Smooth muscle cell of the umbilical artery (primary cell): ENCODE data around the gene CFD. TPM values are rescaled to one million over a fixed set of nuclear protein-coding genes. Genes with fewer than 3 reads are reported as not detected.

Source experiments
- total RNA-seq: library from RNA; depleted of rRNA; stranded (reverse); fragments of >200 nt; gene quantifications from 2 replicates; pipeline ENCODE4 v1.2.3, GENCODE V29; 2014

CFD gene
- total RNA-seq, result 1.7 and 3.6 TPM in 2 replicates

DNA sequence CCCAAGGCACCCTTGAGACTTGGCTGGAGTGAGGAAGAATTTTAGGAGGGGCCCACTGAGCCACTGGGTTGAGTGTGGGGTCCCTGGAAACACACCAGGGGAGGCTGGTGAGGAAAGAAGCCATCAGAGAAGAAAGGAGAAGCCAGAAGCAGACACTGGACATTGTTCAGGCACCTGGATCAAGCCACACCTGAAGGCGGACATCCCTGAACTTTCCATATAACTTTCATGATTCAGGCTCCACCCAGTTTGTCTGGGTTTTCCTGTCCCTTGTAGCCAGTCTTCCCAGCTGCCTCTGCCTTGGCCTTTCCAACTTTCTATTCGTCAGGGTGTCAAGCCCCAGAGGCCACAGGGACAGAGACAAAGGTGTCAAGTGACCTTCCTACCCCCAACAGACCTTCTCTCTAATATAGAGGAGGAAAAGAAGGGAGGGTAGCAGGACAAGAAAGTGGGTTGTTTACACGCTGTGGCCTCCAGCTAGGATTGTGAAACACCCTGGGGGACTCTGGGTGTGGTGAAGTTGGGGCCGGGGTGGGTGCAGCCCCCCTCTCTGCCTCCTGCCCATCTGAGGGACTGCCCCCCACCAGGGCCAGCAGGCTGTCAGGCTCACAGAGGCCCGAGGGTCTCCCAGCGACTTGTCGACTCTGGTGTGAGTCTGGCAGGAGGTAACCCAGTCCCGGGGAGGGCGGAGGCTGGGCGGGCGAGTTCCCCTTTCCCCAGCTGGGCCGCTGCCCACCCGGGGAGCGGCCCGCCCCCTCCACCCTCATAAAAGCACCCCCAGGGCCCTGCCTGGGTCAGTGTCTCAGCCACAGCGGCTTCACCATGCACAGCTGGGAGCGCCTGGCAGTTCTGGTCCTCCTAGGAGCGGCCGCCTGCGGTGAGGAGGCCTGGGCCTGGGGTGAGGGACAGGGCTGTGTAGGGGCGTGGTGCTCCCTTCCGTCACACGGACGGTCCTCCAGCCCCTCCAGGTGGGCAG is at the start of gene CFD:
Gene CFD, plus strand, starts transcription at position 797 of the 976 bp plus-strand sequence. Its CDS starts 26 bp downstream, at position 823.

GRCh38 chr19:821825-822503 is 37.5 kb upstream of the CFD start, which contains the start of gene PLPPR3:
TSS of gene PLPPR3 (minus strand) at chr19:821955. CDS start at chr19:821559, 396 bp downstream.

DNA sequence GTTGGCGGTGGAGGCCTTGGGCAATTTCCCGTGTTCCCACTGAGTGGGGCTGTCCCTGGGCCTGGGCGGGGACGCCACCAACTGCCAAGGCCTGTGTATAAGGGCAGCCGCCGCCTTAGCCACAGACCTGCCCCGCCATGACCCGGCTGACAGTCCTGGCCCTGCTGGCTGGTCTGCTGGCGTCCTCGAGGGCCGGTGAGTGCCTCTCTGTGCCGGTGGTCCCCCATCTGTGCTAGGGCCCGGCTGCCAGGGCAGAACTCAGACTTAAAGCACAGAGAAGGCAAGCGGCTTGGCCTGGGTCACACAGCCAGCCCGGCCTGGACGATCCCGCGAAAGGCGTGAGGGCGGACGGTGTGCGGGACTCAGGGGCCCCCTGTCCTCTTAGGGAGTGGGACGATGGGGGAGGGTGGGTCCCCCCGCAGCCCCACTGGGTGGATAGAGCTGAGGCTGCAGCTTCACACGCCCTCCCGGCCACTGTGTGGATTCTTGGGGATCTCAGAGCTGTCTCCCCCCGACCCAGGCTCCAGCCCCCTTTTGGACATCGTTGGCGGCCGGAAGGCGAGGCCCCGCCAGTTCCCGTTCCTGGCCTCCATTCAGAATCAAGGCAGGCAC is 31.6 kb upstream of the CFD start, which contains the start of gene AZU1:
Gene AZU1, plus strand, starts transcription at position 128 of the 612 bp plus-strand sequence. Its CDS starts 10 bp downstream, at position 138.

GRCh38 chr19:840519-841206 is 18.8 kb upstream of the CFD start, which contains the start of gene PRTN3:
TSS of gene PRTN3 (plus strand) at chr19:840999. CDS start at chr19:841009, 10 bp downstream.

GRCh38 chr19:852136-853013 is 7.1 kb upstream of the CFD start, which contains the start of gene ELANE:
TSS of gene ELANE (plus strand) at chr19:852303. CDS start at chr19:852329, 26 bp downstream.

DNA sequence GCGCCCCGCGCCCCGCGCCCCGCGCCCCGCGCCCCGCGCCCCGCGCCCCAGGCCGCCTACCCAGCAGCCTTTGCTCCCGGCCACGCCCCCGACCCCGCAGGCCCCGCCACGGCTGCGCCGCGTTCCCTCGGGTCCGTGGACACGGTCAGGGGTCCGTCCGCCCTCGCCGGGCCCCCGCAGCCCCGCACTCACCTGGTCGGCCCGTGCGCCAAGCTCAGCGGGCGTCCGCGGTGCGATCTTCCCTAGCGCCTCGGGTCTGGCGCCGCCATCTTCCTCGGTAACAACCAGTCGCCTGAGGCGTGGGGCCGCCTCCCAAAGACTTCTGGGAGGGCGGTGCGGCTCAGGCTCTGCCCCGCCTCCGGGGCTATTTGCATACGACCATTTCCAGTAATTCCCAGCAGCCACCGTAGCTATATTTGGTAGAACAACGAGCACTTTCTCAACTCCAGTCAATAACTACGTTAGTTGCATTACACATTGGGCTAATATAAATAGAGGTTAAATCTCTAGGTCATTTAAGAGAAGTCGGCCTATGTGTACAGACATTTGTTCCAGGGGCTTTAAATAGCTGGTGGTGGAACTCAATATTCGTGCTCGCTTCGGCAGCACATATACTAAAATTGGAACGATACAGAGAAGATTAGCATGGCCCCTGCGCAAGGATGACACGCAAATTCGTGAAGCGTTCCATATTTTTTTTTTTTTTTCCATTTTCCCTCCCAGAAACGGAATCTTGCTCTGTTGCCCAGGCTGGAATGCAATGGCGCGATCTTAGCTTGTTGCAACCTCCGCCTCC is 33.6 kb downstream of the CFD start, which contains the start of the genes MED16 and RNU6-9:
Gene MED16, minus strand, starts transcription at position 294 of the 796 bp plus-strand sequence. CDS start 2,056 bp downstream, outside the sequence.
Gene RNU6-9, plus strand, starts transcription at position 591 of the 796 bp plus-strand sequence.

Other genes with a start within 250 kb of the CFD start
- 24.3 and 37.9 TPM in 2 replicates for gene POLRMT, start 226.1 kb upstream of the CFD start, total RNA-seq
- not detected in 2 replicates for gene FGF22, start 219.8 kb upstream of the CFD start, total RNA-seq
- 16.6 and 29.8 TPM in 2 replicates for gene RNF126, start 196.4 kb upstream of the CFD start, total RNA-seq
- gene FSTL3, start 183.3 kb upstream of the CFD start, total RNA-seq, result 189 and 372 TPM in 2 replicates
- not detected in 2 replicates for gene PRSS57, start 164.2 kb upstream of the CFD start, total RNA-seq
- 0.28 and 0.89 TPM in 2 replicates for gene PALM, start 150.7 kb upstream of the CFD start, total RNA-seq
- not detected in 2 replicates for gene MISP, start 108.6 kb upstream of the CFD start, total RNA-seq
- 69.5 and 117 TPM in 2 replicates for gene PTBP1, start 62.2 kb upstream of the CFD start, total RNA-seq
- gene PLPPR3, start 37.7 kb upstream of the CFD start, total RNA-seq, result 0.59 and 0.78 TPM in 2 replicates
- not detected in 2 replicates for gene AZU1, start 31.8 kb upstream of the CFD start, total RNA-seq
- gene PRTN3, start 18.7 kb upstream of the CFD start, total RNA-seq, result not detected in 2 replicates
- gene ELANE, start 7.4 kb upstream of the CFD start, total RNA-seq, result not detected in 2 replicates
- 28.8 and 44.4 TPM in 2 replicates for gene MED16, start 33.5 kb downstream of the CFD start, total RNA-seq
- gene RNU6-9, start 33.8 kb downstream of the CFD start, total RNA-seq, result not detected in 2 replicates
- gene R3HDM4, start 53.6 kb downstream of the CFD start, total RNA-seq, result 21.1 and 32.8 TPM in 2 replicates
- gene KISS1R, start 57.7 kb downstream of the CFD start, total RNA-seq, result not detected in 2 replicates
- gene ARID3A, start 66.4 kb downstream of the CFD start, total RNA-seq, result 28.2 and 30.3 TPM in 2 replicates
- gene WDR18, start 124.7 kb downstream of the CFD start, total RNA-seq, result 36.4 and 47.5 TPM in 2 replicates
- gene GRIN3B, start 140.8 kb downstream of the CFD start, total RNA-seq, result 0.59 and 0.65 TPM in 2 replicates
- 67.4 and 96.1 TPM in 2 replicates for gene TMEM259, start 161.5 kb downstream of the CFD start, total RNA-seq
- gene RNU6-2, start 161.9 kb downstream of the CFD start, total RNA-seq, result not detected in 2 replicates
- gene CNN2, start 166.9 kb downstream of the CFD start, total RNA-seq, result 284 and 606 TPM in 2 replicates
- gene ABCA7, start 180.4 kb downstream of the CFD start, total RNA-seq, result 9.2 and 10.2 TPM in 2 replicates
- 0.89 and 0.97 TPM in 2 replicates for gene ARHGAP45, start 207.5 kb downstream of the CFD start, total RNA-seq
- gene POLR2E, start 235.7 kb downstream of the CFD start, total RNA-seq, result 63.5 and 107 TPM in 2 replicates
- gene GPX4, start 244.3 kb downstream of the CFD start, total RNA-seq, result 159 and 328 TPM in 2 replicates